Large intestine (tissue), 3 donors: Measurements from ENCODE around the gene ST3GAL3. TPM values are rescaled to one million over a fixed set of nuclear protein-coding genes. Genes with fewer than 3 reads are reported as not detected.

Source experiments
- DNase-seq, 2 donors: peaks; one replicate each; pipeline versions ENCODE4 v3.0.0 to v3.0.0-alpha.2; 2013
- H3K27ac ChIP-seq: one replicate; pipeline ENCODE4 v1.5.1; 2013; ENCODE audit warnings: low read length
- H3K27me3 ChIP-seq: 2 replicates; pipeline ENCODE4 v1.6.1; 2013; ENCODE audit warnings: low read length; ENCODE audit not compliant: control insufficient read depth, insufficient read depth
- H3K36me3 ChIP-seq: 2 replicates; pipeline ENCODE4 v1.6.1; 2013; ENCODE audit warnings: low read length; ENCODE audit not compliant: control insufficient read depth, insufficient read depth
- H3K4me1 ChIP-seq: one replicate; pipeline ENCODE4 v1.6.1; 2013; ENCODE audit warnings: low read length; ENCODE audit not compliant: control insufficient read depth, insufficient read depth
- H3K4me3 ChIP-seq: one replicate; pipeline ENCODE4 v1.5.1; 2013; ENCODE audit warnings: low read length
- H3K9me3 ChIP-seq: one replicate; pipeline ENCODE4 v1.6.1; 2013; ENCODE audit warnings: mild to moderate bottlenecking, low read depth, low read length, moderate library complexity; ENCODE audit not compliant: control insufficient read depth
- WGBS: methylation state at CpG from one replicate; pipeline ENCODE4 v1.1.5; 2013; ENCODE audit warnings: low lambda C conversion rate; ENCODE audit not compliant: insufficient coverage; 5-methylcytosine and 5-hydroxymethylcytosine counted together
- polyA plus RNA-seq: library from polyadenylated mRNA; unstranded; fragments of 120-200 nt; gene quantifications from one replicate; pipeline ENCODE4 v1.2.1, GENCODE V29; 2013

Gene ST3GAL3
- polyA plus RNA-seq, 1 donor: 7.7 TPM

DNA sequence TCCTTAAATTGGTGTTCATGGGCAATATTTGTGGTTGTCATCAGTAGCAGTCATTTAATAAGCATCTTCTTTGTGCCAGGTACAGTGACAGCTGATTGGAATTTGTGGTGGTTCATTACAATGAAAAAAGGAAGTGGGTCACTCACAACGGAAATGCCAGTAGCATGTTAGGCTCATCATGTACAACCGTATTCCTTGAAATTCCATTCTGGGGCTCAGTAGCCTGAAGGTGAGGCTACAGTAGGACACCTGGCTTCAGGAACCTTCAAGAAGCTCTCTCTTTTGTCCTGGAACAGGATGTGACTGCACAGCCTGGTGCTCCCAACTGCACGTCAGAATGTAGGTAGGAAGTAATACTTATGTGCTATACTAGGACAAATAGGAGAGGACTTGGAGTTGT, 93.9 kb downstream of the ST3GAL3 start:
- Histone ChIP-seq H3K9me3 (no peaks in the 10 kb centered on the region), H3K27me3 (no peaks in the 10 kb centered on the region), H3K4me1 (peaks cover 10% of the 10 kb centered on the region), H3K36me3 (no peaks in the 10 kb centered on the region), H3K4me3 (no peak overlapping the region), H3K27ac (no peak overlapping the region)
- no CpG with 5 or more reads among the region's 3 CpGs for WGBS
- DNase-seq: no peak

DNA sequence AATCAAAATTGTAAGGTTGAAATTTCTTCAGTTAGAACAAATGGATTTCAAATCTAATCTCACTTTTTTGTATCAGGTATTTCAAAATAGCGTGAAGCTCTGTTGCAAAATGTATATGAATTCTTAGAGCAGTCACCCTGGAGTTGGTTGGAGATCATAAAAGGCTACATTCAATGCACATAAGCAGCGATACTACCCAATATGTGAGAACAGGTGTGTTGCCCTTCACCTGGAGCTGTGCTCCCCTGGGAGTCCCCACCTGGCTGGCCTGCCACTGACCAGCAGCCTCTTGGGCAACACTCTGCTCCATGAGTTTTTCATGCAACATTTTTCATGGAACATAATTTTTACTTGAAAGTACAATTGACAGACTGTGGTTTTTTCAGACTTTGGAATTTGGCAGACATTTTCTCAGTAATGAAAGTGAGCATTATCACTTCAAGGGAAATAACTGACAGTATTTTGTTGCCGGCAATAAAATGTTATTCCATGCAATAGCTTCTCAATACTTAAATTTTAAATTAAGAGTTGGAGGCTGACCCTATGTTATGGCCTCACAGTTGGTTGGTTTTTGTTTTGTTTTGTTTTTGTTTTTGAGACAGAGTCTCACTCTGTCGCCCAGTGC, 95.1 kb downstream of the ST3GAL3 start:
- Histone ChIP-seq H3K4me1 (peaks cover 10% of the 10 kb centered on the region), H3K9me3 (no peaks in the 10 kb centered on the region), H3K36me3 (no peaks in the 10 kb centered on the region), H3K27me3 (no peaks in the 10 kb centered on the region), H3K27ac (peak overlapping the region; percentile 60), H3K4me3 (no peak overlapping the region)
- 40% methylated on average over 1 of the region's 4 CpGs for WGBS
- peak; percentile 43 to 77 for DNase-seq

DNA sequence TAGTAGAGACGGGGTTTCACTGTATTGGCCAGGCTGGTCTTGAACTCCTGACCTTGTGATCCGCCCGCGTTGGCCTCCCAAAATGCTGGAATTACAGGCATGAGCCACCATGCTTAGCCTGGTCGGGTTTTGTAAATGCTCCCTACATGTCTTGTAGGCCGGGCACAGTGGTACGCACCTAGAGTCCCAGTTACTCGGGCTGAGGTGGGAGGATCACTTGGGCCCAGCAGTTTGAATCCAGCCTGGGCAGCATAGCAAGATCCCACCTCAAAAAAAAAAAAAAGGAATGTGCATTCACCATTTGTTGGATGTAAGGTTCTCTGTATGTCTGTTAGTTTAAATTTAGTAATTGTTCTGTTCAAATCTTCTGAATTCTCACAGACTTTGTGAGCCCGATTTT, 95.8 kb downstream of the ST3GAL3 start:
- Histone ChIP-seq H3K4me3 (no peak overlapping the region), H3K27ac (no peak overlapping the region), H3K9me3 (no peaks in the 10 kb centered on the region), H3K4me1 (peaks cover 10% of the 10 kb centered on the region), H3K27me3 (no peaks in the 10 kb centered on the region), H3K36me3 (no peaks in the 10 kb centered on the region)
- no CpG with 5 or more reads among the region's 9 CpGs for WGBS
- no peak for DNase-seq

DNA sequence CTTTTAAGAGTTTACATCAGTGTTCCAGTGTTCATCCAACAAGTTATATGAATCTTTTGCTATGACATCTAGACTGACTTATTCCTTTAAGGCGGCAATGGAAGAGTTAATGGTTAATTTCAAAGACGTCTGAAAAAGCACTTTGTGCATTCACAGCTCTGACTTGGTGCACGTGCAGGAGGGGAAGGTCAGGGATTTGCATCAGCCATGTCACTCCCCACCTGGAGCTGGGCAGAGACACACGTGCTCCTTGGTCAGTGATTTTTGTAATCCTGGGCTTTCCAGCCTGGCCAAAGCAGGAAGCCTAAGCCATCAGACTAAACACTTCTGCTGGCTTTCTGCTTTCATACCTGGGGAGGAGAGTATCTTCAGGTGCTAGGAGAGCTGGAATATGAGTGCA, 96.3 kb downstream of the ST3GAL3 start:
- Histone ChIP-seq H3K9me3 (no peaks in the 10 kb centered on the region), H3K4me1 (peaks cover 10% of the 10 kb centered on the region), H3K4me3 (no peak overlapping the region), H3K27me3 (no peaks in the 10 kb centered on the region), H3K27ac (no peak overlapping the region), H3K36me3 (no peaks in the 10 kb centered on the region)
- WGBS: no CpG with 5 or more reads among the region's 4 CpGs
- DNase-seq: peak in 1 of 2 donors; percentile 13

DNA sequence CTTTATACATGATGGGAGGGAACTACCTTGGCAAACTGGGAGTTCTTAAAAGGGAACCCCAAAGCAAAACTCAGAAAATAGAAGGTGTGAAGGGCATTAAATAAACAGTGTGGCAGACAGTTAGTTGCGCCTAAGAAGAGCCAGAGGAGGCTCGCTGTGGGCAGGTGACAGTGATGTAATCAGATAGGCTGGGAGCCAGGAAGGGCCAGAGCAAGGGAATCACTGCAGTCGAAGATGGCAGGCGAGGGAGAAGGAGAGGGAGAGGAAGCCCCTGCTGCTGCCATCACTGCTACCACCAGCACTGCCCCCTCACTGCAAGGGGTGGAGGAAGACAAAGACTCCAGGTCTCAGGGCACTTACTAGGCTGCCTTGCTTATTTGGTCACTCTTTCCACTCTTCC, 97.2 kb downstream of the ST3GAL3 start:
- DNase-seq: no peak
- Histone ChIP-seq H3K36me3 (no peaks in the 10 kb centered on the region), H3K27ac (no peak overlapping the region), H3K4me3 (no peak overlapping the region), H3K9me3 (no peaks in the 10 kb centered on the region), H3K27me3 (no peaks in the 10 kb centered on the region), H3K4me1 (peaks cover 8% of the 10 kb centered on the region)
- 90% methylated on average over 2 of the region's 4 CpGs for WGBS

DNA sequence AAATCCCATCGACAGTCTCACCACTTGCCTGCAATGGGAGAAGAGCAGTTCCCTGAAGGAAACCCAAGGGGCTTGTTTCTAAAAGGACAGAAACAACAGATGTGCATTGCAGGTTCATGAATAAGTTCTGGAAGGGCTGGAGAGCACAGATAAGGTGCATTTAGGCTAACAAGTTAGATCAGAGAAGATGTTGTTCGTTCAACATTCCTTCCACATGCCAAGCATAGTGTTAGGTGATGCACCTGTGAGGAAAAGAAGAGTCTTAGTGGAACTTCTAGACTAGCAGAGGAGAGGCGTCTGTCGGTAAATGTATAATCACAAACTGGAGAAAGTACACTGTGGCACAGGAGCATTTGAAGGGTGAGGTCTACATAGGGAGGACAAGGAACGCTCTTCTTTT, 98.0 kb downstream of the ST3GAL3 start:
- no peak for DNase-seq
- no CpG with 5 or more reads among the region's 5 CpGs for WGBS

DNA sequence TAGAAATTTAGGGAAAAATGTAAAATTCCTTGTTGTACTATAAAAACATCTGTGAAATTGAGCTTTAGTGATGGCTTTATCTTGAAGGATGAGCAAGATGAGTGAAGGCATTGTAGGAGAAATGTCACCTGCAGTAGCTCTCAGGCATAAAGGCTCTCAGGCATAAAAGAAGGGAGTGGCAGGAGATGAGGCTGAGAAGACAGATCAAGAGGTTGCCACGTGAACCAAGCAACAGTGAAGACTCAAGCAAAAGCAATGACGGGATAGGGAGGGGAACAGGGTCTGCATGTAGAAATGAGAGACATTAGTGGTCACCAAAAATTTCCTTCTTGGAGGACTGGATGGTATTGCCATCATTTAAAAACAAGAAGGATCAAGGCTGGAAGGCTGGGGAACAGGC, 98.8 kb downstream of the ST3GAL3 start:
- Histone ChIP-seq H3K4me3 (no peak overlapping the region), H3K9me3 (no peaks in the 10 kb centered on the region), H3K27me3 (no peaks in the 10 kb centered on the region), H3K4me1 (peaks cover 3% of the 10 kb centered on the region), H3K27ac (no peak overlapping the region), H3K36me3 (no peaks in the 10 kb centered on the region)
- no peak for DNase-seq
- WGBS: 83% methylated on average over 1 of the region's 2 CpGs

More for the DNA sequence above, 98.0 kb downstream of the ST3GAL3 start:
- no peaks in the 10 kb centered on the region for H3K27me3 ChIP-seq
- no peak overlapping the region for H3K4me3 ChIP-seq
- H3K36me3 ChIP-seq: no peaks in the 10 kb centered on the region
- H3K27ac ChIP-seq: no peak overlapping the region
- H3K9me3 ChIP-seq: no peaks in the 10 kb centered on the region
- H3K4me1 ChIP-seq: peaks cover 3% of the 10 kb centered on the region

DNA sequence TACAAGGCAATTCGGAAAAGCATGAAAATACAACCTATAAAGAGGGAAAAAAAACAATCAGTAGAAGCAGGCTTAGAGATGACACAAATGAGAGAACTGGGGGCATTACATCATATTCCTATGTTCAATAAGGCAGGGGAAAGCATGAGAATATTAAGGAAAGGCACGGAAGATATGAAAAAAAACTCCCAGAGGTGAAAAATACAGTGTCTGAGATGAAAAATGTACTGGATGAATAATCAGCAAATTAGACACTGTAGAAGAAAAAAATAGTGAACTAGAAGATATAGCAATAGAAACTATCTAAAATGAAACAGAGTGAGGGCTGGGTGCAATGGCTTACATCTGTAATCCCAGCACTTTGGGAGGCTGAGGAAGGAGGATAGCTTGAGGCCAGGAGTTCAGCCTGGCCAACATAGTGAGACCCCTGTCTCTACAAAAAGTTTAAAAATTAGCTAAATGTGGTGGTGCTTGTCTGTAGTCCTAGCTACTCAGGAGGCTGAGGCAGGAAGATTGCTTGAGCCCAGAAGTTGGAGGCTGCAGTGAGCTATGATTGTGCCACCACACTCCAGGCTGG, 101.8 kb downstream of the ST3GAL3 start:
- Histone ChIP-seq H3K9me3 (no peaks in the 10 kb centered on the region), H3K27me3 (no peaks in the 10 kb centered on the region), H3K4me1 (no peaks in the 10 kb centered on the region), H3K27ac (no peak overlapping the region), H3K36me3 (no peaks in the 10 kb centered on the region), H3K4me3 (no peak overlapping the region)
- WGBS: 100% methylated on average over 2 of the region's 2 CpGs
- DNase-seq: no peak

DNA sequence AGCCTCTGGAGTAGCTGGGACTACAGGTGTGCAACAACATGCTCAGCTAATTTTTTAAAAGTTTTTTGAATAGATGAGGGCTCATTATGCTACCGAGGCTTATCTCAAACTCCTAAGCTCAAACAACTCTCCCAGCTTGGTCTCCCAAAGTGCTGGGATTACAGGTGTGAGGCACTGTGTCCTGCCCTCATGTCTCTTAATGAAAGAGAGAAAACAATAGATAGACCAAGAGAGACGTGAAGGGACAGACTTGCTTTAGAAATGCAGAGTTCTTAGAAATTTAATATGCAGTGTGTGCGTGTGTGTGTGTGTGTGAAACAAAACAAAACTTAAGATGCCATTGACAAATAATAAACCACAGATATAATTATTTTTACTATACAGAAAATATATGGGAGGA, 105.2 kb downstream of the ST3GAL3 start:
- Histone ChIP-seq H3K4me1 (no peaks in the 10 kb centered on the region), H3K36me3 (peaks cover 4% of the 10 kb centered on the region), H3K27me3 (no peaks in the 10 kb centered on the region), H3K27ac (no peak overlapping the region), H3K4me3 (no peak overlapping the region), H3K9me3 (peaks cover 2% of the 10 kb centered on the region)
- 94% methylated on average over 2 of the region's 3 CpGs for WGBS
- no peak for DNase-seq

DNA sequence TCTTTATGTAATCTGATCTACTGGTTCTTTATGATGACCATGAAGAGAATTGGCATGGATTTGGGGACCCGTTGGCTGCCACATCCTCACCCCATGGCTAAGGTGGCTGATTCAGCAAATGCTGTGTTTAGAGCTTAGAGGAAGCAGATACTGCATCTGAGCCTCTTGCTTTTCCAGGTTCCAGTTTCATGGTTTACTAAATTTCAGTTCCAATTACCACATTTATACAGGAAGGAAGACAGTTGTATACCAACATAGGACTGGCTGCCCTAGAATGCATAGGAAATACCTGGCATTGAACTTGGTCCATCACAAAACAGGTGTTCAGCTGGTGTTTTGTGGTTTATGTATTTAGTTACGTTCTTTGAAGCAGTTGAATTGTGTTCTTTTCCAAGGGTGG, 107.1 kb downstream of the ST3GAL3 start:
- H3K4me1 ChIP-seq: no peaks in the 10 kb centered on the region
- H3K4me3 ChIP-seq: no peak overlapping the region
- WGBS: no CpG with 5 or more reads among the region's 2 CpGs
- no peak for DNase-seq
- no peaks in the 10 kb centered on the region for H3K27me3 ChIP-seq
- H3K27ac ChIP-seq: no peak overlapping the region
- H3K9me3 ChIP-seq: peaks cover 10% of the 10 kb centered on the region
- peaks cover 4% of the 10 kb centered on the region for H3K36me3 ChIP-seq

DNA sequence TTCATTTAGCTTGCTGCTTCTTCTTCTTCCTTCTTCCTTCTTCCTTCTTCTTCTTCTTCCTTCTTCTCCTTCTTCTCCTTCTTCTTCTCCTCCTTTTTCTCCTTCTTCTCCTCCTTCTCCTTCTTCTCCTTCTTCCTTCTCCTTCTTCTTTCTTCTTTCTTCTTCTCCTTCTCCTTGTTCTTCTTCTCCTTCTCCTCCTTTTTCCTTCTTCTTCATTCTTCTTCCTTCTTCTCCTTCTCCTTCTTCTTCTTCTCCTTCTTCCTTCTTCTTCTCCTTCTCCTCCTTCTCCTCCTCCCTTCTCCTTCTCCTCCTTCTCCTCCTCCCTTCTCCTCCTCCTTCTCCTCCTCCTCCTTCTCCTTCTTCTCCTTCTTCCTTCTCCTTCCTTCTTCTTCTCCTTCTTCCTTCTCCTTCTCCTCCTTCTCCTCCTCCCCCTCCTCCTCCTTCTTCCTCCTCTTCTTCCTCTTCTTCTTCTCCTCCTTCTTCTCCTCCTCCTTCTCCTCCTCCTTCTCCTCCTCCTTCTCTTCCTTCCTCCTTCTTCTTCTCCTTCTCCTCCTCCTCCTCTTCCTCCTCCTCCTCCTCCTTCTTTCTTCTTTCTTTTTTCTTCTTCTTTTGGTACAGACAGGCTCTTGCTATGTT, 110.1 kb downstream of the ST3GAL3 start:
- DNase-seq: no peak
- peaks cover 10% of the 10 kb centered on the region for H3K9me3 ChIP-seq
- H3K27ac ChIP-seq: no peak overlapping the region
- no peaks in the 10 kb centered on the region for H3K27me3 ChIP-seq
- H3K4me1 ChIP-seq: no peaks in the 10 kb centered on the region
- H3K36me3 ChIP-seq: peaks cover 4% of the 10 kb centered on the region
- H3K4me3 ChIP-seq: no peak overlapping the region
